Measurements from ENCODE around the gene NOX3. TPM values are rescaled to one million over a fixed set of nuclear protein-coding genes. Genes with fewer than 3 reads are reported as not detected.

NOX3 gene
- total RNA-seq, 1 donor from 2014 or later: not detected

GRCh38 chr6:155399062-155399744, 56.4 kb downstream of the NOX3 start:
- no peak for DNase-seq

DNA sequence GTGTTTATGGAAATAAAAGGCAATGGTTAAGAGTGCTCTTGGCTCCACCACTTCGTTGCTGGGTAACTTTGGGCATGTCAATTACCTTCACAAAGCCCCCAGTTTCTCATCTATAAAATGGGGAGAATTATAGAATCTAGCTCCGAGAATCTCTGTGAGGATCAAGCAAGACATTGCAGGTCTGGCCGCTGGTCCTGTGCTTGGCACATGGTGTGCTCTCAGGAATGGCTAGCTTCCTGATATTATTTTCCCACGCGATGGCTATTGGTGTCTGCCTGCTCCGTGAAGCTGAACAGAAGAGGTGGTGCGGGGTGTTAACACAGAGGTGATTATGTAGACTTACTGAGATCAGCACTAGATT, 57.0 kb downstream of the NOX3 start:
- no peak for DNase-seq

DNA sequence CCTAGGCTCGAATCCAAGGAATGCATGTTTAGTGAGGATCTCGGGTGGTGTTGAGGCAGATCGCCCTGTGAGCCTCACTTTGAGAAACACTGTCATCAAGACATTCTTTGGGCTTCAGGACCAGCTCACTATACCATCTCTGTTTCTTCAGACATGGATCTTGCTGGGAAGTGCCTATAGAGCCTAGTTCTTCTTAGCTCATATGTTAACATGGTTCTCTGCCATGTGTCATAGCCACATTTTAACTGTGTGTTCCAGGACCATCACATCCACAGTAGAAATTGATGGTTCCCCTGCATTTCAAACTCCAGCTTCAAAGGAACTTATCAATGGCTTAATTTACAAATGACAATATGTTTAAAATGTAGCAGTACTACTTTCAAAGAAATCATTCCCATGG, 57.4 kb downstream of the NOX3 start:
- no peak for DNase-seq

GRCh38 chr6:155397172-155397705, 58.4 kb downstream of the NOX3 start:
- DNase-seq: no peak

DNA sequence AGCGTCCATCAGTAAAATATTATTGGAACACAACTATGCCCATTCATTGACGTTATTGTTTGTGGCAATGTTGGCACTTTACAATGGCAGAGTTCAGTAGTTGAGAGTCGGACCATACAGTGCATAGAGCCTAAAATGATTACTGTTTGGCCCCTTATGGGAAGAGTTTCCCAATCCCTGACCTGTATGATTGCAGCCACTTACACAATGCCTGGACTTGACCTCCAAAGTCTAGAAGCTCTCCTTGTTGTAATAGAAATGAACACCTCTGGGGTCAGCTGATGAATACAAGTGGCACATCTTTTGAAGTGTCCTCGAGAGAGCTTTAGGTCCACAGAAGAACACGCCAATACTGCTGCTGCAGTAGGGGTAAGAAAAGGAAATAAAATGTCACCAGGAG, 59.0 kb downstream of the NOX3 start:
- no peak for DNase-seq

GRCh38 chr6:155395339-155395738, 60.3 kb downstream of the NOX3 start:
- no peak for DNase-seq

DNA sequence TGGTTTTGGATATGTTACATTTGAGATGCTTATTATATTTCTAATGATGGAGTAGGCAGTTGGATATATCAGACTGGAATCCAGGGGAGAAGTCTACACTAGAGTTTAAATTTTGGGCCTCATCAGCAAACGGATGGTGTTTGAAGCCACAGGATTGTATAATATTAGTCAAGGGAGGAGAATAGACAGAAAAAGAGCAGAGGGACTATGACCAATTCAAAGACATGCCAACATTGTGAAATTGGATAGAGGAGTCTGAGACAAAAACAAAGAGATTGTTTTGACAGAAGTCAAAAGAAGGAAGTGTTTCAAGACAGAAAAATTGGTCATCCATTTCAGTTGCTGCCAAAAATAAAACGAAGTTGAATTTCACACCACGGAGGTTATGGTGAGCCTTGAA, 66.5 kb downstream of the NOX3 start:
- no peak for DNase-seq

DNA sequence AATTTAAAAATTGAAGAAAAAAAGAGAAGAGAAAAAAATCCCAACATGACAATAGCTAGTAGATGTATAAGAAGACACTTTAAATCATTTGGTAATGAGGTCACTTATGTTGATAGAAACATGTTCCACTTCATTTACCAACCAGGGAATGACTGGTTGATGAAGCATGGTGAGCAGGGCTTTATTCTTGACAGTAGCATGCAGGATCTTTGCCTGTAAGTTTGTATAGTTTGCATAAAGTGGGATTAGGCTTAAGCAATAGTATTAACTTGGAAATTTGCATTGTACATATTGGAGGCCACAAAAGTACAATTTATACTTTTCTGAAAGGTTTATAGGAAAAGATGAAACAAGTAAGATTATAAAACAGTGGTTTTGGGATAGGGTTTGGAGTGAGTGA, 67.0 kb downstream of the NOX3 start:
- no peak for DNase-seq

GRCh38 chr6:155387481-155387880, 68.2 kb downstream of the NOX3 start:
- no peak for DNase-seq

GRCh38 chr6:155384321-155384952, 71.2 kb downstream of the NOX3 start:
- no peak for DNase-seq

DNA sequence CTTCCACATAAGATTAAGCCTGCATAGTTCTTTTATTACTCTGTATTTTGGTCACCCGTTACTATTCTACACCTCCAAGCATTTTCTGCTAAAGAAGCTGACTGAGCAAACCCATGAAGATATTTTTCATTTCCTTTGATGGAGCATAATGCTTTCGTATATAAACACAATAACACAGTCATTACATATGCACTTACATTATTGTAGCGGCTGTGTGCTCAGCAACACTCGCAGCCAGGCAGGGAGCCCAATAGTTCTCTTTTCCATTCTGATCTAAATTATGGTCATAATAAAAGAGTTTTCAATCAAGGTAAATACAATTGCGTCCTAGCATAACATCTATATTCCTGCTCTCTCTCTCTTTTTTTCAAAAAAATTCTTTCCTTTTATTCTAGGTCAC, 71.7 kb downstream of the NOX3 start:
- DNase-seq: no peak

DNA sequence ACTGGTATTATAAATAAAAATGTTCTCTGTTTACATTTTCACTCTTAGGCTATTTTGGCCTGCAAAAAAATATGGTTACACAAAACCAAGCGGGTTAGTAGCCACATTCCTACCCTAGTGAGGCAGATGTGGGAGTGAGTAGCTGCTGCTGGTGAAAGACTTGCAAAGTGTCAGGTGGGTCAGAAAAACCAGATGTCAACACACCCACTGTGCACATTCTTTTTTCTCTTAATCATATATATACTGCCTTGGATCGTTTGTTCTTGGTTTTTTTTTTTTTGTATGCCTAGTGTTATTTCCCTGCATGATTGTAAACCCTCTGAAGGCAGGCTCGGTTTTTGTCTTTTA, 73.3 kb downstream of the NOX3 start:
- DNase-seq: no peak

GRCh38 chr6:155381673-155382337, 73.8 kb downstream of the NOX3 start:
- DNase-seq: no peak

DNA sequence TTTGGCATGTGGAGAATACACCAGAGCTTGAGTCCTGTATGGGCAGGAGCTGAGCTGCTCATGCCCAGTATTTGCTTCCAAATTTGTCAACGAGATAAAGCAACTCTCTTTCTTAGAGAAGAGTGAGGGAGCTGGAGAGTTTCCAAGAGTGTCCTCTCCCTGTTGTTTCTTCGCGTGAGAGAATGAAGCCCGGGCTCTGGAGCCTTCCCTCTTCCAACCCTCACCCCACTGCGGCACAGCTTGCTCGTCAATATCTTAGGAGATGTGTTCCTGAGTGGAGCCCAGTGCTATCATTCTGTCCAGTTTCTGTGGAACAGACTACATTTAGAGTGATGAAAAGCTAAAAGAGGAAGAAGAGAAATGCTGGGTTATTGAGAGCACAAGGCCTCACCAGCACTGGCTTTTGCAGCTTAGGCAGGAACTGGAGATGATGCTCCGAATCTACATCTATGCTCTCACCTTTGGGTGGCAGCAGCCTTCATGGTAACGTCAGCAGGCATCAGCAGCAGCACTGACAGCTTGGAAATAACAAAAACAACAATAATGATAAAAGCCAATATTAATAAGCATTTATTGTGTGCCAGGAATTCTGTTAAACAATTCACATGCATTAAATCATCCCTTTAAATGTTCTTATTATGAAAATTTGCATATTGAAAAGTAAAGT, 74.8 kb downstream of the NOX3 start:
- DNase-seq: no peak

- no peak for DNase-seq
Measured at GRCh38 chr6:155378724-155379123, 76.9 kb downstream of the NOX3 start.

GRCh38 chr6:155378276-155378675, 77.4 kb downstream of the NOX3 start:
- no peak for DNase-seq

DNA sequence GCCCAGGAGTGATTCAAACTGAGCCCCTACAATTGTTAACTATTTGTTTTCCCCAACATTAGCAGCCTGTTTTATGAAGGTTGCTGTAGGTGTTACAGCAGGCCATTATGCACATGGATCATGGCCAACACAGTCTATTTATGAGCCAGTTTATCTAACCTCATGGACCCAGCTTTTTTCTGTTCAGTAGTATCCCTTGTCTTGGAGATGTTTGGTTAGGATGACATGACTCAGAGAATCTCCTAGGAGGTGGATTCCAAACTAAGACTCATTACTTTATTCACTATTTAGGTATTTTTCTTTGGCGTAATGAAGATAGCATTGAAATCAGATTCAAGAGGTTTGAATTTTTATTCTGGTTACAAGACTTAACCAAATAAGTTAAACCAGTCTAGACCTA, 78.6 kb downstream of the NOX3 start:
- DNase-seq: no peak

DNA sequence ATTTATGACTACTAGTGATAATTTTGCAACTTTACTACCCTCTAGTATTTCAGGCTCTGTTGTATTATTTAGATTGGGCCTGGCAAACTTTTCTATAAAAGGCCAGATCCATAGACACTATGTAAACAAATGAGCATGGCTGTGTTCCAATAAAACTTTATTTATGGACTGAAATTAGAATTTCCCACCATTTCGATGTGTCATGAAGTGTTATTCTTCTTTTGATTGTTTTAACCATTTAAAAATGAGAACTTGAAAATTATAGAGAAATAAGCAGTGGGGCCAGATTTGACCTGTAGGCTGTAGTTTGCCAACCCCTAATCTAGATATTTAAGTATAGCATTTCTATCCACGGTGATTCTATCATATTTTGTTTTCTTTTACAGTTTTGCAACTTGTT, 79.8 kb downstream of the NOX3 start:
- DNase-seq: no peak

- DNase-seq: no peak
Measured at GRCh38 chr6:155374681-155375080, 81.0 kb downstream of the NOX3 start.

GRCh38 chr6:155373276-155373675, 82.4 kb downstream of the NOX3 start:
- DNase-seq: no peak

- DNase-seq: no peak
Measured at GRCh38 chr6:155372256-155372655, 83.4 kb downstream of the NOX3 start.

GRCh38 chr6:155371230-155371629, 84.4 kb downstream of the NOX3 start:
- no peak for DNase-seq

DNA sequence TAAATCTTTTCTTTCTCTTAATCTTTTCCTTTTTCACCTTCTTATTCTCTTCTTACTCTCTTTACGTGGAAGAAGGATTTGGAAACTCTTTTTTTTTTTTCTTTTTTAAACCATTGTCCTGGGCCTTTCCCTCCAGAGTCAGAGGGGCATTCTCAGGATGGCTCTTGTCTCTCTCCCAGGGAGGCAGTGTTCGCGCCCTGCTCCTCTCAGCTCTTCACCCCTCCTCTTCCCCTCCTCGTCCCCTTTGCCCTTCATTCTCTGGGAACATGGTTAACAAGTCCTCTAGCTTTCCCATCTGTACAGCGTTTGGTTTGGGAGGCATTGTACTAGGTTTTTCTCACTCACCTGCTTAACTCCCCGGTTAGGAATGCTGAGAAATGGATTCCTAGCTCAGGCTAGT, 89.3 kb downstream of the NOX3 start:
- no peak for DNase-seq
